GM19023 (cell line): ENCODE results near the gene SBK3.
"Not testable (repeated sequence)": the region's sequence is repeated elsewhere in the genome, so short reads cannot be mapped to it uniquely, and the experiment has no call there.

Experiments
- ATAC-seq: cut with Tn5 transposase; IDR thresholded peaks from one replicate; pipeline ENCODE4 v1.9.1; 2021; ENCODE audit warnings: mild to moderate bottlenecking, moderate library complexity; ENCODE audit not compliant: unreplicated experiment

Gene SBK3

DNA sequence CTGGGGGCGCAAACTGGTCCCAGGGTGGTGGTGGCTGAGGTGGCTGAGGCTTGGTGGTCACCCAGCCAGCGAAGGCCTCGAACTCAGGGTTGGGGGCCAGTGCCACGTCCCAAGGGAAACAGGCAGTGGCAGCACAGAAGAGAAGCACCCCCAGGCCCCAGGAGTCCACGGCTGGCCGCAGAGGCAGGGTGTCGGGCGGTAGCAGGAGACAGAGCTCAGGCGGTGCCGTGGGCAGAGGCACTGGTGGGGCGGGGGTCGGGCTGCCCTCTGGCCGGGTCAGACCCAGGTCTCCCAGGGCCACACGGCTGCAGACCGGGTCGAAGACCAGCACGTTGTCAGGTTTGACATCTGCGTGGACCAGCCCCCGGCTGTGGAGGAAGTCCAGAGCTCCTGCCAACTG is 4.3 kb downstream of the SBK3 start:
- no peak for ATAC-seq

- no peak for ATAC-seq
Measured at GRCh38 chr19:55540619-55541018, 4.7 kb downstream of the SBK3 start.

DNA sequence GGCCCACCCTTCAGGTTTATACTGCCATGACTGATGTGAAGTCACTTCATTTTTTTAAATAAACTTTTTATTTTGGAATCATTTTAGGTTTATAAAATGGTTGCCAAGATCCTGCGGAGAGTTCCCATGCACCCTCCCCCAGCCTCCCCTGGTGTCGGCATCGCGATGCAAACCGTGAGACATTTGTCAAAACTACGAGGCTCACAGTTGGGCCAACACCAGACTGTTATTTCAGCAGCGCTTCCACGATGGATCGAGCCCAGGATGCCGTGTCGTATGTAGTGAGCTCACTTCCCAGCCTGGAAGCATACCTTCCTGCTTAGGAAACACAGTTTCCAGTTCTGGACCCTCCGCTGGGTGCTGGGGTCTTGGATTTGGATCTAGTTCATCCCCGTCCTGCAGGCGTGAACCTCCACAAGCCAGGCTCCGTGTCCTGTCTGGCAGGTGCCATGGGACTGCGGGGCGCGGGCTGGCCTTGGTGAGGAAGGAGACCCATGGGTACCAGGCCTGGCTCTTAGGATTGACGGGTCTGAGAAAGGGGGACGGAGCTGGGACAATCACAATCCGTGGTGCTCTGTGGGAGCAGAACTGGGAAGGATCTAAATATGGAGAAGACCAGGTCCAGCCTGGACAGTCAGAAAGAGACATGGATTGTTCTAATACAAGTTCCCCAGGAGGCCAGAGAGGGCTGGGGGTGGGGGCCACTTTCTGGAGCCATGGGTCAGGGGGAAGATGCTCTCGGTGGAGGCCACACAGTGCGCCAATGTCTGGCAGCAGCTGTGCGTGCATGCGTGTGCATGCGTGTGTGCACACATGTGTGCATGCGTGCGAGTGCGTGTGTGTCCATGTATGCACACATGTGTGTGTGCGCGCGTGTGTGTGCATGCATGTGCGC is 6.0 kb downstream of the SBK3 start:
- no peak for ATAC-seq

DNA sequence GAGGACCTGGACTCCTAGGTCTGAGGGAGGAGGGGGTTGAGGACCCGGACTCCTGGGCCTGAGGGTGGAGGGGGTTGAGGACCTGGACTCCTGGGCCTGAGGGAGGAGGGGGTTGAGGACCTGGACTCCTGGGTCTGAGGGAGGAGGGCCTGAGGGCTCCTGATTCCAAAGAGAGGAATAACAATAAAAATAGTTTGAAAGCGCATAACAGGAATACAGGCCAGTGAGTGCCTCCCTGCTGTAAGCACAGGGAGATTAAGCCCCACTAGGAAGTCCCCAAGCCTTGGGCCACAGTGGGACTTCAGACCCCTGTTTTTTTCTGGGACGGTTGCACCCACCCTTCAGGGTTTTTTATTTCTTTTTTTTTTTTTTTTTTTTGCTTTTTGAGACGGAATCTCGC is 7.2 kb downstream of the SBK3 start:
- no peak for ATAC-seq

DNA sequence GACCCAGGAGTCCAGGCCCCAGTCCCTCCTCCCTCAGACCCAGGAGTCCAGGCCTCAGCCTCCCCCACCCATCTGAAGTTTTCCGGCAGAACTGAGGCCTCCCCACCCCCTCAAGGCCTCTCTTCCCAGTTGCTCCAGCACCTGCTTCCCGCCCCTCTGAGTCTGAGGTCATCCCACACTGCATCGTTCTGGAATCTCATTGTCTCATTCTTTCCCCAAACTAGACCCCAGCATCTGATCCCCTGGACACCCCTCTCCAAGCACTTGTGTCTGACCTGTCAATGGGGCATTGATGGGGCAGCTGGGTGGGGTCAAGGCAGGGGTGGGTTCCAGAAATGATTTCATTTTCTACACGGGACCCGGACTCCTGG is 7.6 kb downstream of the SBK3 start:
- no peak for ATAC-seq

DNA sequence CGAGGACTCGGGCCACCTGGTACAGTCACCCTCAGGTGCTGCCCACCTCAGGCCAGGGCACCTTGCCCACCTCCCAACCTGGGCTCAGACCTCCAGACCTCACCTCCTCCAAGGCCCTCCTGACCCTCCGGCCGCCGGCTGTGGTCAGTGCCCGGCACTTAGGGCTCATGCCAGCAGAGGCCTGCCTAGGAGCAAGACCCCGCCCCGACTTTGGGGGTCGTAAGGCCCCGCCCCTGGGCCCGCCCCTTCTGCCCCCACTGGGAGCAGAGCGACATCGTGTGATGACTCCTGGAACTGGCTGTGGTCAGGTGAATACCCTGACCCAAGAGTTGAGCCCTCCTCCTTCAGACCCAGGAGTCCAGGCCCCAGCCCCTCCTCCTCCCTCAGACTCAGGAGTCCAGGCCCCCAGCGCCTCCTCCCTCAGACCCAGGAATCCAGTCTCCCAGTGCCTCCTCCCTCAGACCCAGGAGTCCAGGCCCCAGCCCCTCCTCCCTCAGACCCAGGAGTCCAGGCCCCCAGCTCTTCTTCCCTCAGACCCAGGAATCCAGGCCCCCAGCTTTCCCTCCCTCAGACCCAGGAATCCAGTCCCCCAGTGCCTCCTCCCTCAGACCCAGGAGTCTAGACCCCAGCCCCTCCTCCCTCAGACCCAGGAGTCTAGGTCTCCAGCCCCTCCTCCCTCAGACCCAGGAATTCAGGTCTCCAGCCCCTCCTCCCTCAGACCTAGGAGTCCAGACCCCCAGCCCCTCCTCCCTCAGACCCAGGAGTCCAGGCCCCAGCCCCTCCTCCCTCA is 8.2 kb downstream of the SBK3 start, which contains the start of gene SBK2:
Gene SBK2 (minus strand): TSS at position 183 of the 790 bp plus-strand sequence. CDS start 839 bp downstream, outside the sequence.
- no peak for ATAC-seq

DNA sequence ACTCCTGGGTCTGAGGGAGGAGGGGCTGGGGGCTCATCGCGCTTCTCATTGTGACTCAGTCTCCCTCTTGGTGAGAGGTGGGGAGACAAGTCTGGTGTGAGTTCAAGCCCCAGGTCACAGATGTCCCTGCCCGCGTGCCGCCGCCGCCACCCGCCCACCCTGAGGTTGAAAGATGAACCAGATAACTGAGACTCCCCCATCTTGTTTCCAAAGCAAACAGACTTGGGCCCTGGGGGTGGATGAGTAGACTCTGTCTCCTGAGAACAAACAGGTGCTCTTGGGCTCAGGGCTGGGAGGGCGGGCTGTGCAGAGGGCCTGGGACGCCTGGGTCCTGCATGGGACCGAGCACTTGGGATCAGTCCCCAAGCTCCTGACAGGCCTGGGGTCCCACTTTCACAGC is 9.0 kb downstream of the SBK3 start:
- no peak for ATAC-seq

DNA sequence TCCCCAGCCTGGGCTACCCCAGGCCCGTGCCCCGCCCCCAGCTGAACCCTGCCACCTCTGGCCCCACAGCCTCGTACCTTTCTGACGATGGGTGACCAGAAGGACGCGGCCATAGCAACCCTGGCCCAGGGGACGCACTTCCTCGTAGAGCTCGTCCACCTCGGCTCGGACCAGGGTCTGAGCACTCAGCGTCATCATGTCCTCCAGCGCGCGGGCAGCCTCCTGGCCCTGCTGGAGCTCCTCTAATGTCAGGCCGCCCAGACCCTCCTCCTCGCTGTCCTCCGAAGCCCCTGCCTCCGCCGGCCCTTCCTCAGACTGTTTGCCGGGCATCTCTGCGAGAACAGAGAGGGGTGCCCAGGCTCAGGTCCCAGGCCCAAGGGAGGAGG is 9.4 kb downstream of the SBK3 start:
- ATAC-seq = no peak

GRCh38 chr19:55535173-55535964 is 10.0 kb downstream of the SBK3 start:
- ATAC-seq = no peak

GRCh38 chr19:55534280-55534679 is 11.1 kb downstream of the SBK3 start:
- not testable (repeated sequence) for ATAC-seq

GRCh38 chr19:55530996-55531395 is 14.3 kb downstream of the SBK3 start:
- no peak for ATAC-seq

GRCh38 chr19:55529636-55530234 is 15.6 kb downstream of the SBK3 start:
- no peak for ATAC-seq

DNA sequence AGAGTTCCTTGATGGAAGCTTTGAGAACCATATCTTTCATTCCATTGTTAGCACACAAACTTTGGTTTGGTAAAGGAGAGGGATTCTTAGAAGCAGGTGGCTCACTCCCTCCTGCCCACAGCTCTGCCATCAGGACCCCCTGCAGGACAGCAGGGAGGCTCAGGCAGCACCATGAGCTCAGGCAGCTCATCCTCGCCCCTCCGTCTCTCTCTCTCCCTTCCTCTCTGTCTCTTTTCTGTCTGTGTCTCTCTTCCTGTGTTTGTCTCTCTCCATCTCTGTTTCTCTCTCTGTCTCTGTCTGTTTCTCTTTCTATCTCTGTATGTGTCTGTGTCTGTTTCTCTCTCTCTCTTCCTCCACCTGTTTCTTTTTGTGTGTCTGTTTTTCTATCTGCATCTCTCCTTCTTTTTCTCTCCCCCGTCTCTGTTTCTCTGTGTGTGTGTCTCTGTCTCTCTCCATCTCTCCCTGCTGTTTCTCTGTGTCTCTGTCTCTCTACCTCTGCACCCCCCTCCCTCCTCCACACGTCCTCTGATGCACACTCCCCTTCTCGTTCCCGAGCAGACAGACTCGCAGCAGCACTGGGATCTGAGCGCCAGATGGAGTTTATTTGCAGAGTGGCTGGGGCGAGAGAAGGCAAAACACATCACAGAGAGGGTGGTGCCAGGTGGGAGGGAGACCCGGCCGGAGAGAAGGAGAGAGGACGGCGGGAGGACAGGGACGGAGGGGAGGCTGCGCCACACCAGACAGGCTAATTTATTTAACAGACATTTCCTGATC is 17.1 kb downstream of the SBK3 start:
- no peak for ATAC-seq

- ATAC-seq = no peak
Measured at GRCh38 chr19:55527197-55528029, 17.9 kb downstream of the SBK3 start.

- ATAC-seq = no peak
Measured at GRCh38 chr19:55526216-55527196, 18.8 kb downstream of the SBK3 start.

- ATAC-seq = no peak
Measured at GRCh38 chr19:55525289-55526101, 19.8 kb downstream of the SBK3 start.

DNA sequence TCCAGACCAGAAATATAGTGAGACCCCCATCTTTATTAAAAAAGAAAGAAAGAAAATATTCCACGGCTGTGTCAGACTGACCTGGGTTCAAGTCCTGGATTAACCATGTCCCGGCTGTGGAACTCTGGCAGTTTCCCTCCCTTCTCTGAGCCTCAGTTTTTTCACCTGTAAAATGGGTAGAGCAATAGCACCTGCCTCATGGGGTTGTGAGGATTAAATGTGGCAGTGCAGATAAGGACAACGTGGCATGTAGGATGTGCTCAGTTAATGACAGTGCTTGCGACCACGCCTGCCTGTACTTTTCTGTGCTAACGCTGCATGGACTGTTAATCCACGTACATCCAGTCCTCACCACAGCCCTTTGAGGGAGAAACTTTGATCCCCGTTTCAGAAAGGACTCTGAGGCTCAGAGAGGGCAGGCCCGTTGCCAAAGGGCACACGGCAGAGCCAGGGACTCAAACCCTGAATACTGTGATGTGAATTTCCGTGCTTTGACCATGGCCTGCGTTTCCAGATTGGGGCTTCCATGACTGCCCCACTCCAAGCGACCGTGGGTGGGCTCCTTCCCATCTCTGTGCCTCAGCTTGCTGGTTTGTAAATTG is 24.6 kb downstream of the SBK3 start:
- no peak for ATAC-seq
